GM04503 (cell line): Measurements from ENCODE around the gene CLRN2.
"Not testable (repeated sequence)": the region's sequence is repeated elsewhere in the genome, so short reads cannot be mapped to it uniquely, and the experiment has no call there.

Source experiments
- DNase-seq: peaks from one replicate; pipeline ENCODE4 v3.0.0-alpha.2; 2012; ENCODE audit warnings: low read depth

The CLRN2 gene

GRCh38 chr4:17545374-17546140 lies 30.6 kb downstream of the CLRN2 start:
- no peak for DNase-seq

GRCh38 chr4:17546222-17546621 lies 31.3 kb downstream of the CLRN2 start:
- DNase-seq, result no peak

GRCh38 chr4:17546678-17547077 lies 31.7 kb downstream of the CLRN2 start:
- DNase-seq, result no peak

GRCh38 chr4:17550549-17550948 lies 35.6 kb downstream of the CLRN2 start:
- DNase-seq, result no peak

GRCh38 chr4:17552427-17552826 lies 37.5 kb downstream of the CLRN2 start:
- DNase-seq, result no peak

GRCh38 chr4:17554568-17554967 lies 39.6 kb downstream of the CLRN2 start:
- no peak for DNase-seq

- DNase-seq, result no peak
These were observed 41.5 kb downstream of the CLRN2 start for GRCh38 chr4:17556498-17556897.

- DNase-seq, result no peak
These were observed 42.9 kb downstream of the CLRN2 start for GRCh38 chr4:17557880-17558279.

- DNase-seq, result no peak
These were observed 44.2 kb downstream of the CLRN2 start for GRCh38 chr4:17558941-17559708.

GRCh38 chr4:17559709-17560048 lies 44.7 kb downstream of the CLRN2 start:
- no peak for DNase-seq

- no peak for DNase-seq
These were observed 45.2 kb downstream of the CLRN2 start for GRCh38 chr4:17560065-17560673.

GRCh38 chr4:17561195-17561909 lies 46.4 kb downstream of the CLRN2 start:
- DNase-seq, result peak; percentile 66

GRCh38 chr4:17562157-17562556 lies 47.2 kb downstream of the CLRN2 start:
- no peak for DNase-seq

- no peak for DNase-seq
These were observed 50.9 kb downstream of the CLRN2 start for GRCh38 chr4:17565846-17566245.

- DNase-seq, result peak; percentile 54
These were observed 52.3 kb downstream of the CLRN2 start for GRCh38 chr4:17567271-17567670.

GRCh38 chr4:17574206-17574605 lies 59.2 kb downstream of the CLRN2 start:
- DNase-seq, result no peak

- DNase-seq, result not testable (repeated sequence)
These were observed 60.2 kb downstream of the CLRN2 start for GRCh38 chr4:17575177-17575576.
